ENCODE results near the gene CACNA1C.

GRCh38 chr12:2260441-2260840 lies 207.7 kb downstream of the CACNA1C start:
- no peak for TF ChIP-seq SPI1 (IDR thresholded peaks at IDR 0.05; ENCODE audit: low read depth, low read length)
- TF ChIP-seq TAF1 (IDR thresholded peaks at IDR 0.05; ENCODE audit: low read depth, low read length): no peak
- TF ChIP-seq POLR2A (IDR thresholded peaks at IDR 0.05; ENCODE audit: low read depth, low read length): no peak

Data from GM12891 (cell line).